Activated T-cell treated with anti-CD3 and anti-CD28 coated beads, Interleukin-2, amount 50 U/mL, for 72 hours (primary cell): ENCODE results near the gene UNC5B. TPM values are rescaled to one million over a fixed set of nuclear protein-coding genes. Genes with fewer than 3 reads are reported as not detected.

ENCODE experiments used
- ATAC-seq, 2 donors: fragments of 150-1000 bp; cut with Tn5 transposase; replicated peaks in 1 of 2; 2 replicates each; pipeline ENCODE4 v1.10.0; 2021; ENCODE audit warnings: moderate library complexity in 2 of 2, mild to moderate bottlenecking in 1 of 2
- DNase-seq, 2 donors: peaks; one replicate each; pipeline ENCODE4 v3.0.0; 2021 to 2022; ENCODE audit warnings: mixed read lengths in 1 of 2
- H3K27ac Mint-ChIP-seq: one replicate; pipeline ENCODE4 v1.8.0; 2022; ENCODE audit warnings: mild to moderate bottlenecking, moderate library complexity, mixed read lengths
- H3K27me3 Mint-ChIP-seq: one replicate; pipeline ENCODE4 v1.8.0; 2022; ENCODE audit warnings: low read depth, mixed read lengths
- H3K36me3 Mint-ChIP-seq, 2 donors: one replicate each; pipeline ENCODE4 v1.8.0; 2022; ENCODE audit warnings: mixed read lengths in 2 of 2, mild to moderate bottlenecking in 1 of 2; ENCODE audit not compliant: insufficient read depth in 2 of 2
- H3K4me1 Mint-ChIP-seq: one replicate; pipeline ENCODE4 v1.8.0; 2022; ENCODE audit warnings: low read depth, mixed read lengths
- H3K4me3 Mint-ChIP-seq, 2 donors: one replicate each; pipeline ENCODE4 v1.8.0; 2022; ENCODE audit warnings: mild to moderate bottlenecking in 2 of 2, mixed read lengths in 2 of 2, moderate library complexity in 2 of 2
- H3K9me3 Mint-ChIP-seq, 2 donors: one replicate each; pipeline ENCODE4 v1.8.0; 2022; ENCODE audit warnings: mixed read lengths in 2 of 2
- total RNA-seq, 2 donors: library from RNA; stranded (reverse); gene quantifications; one replicate each; pipeline ENCODE4 v1.2.3, GENCODE V29; 2022

Gene UNC5B
- total RNA-seq, 2 donors from 2014 or later, result 0.05 to 0.12 TPM

GRCh38 chr10:71325267-71325666 lies 112.9 kb downstream of the UNC5B start:
- H3K27ac Mint-ChIP-seq, result no peak overlapping the region
- H3K4me3 Mint-ChIP-seq, result no peak overlapping the region
- no peaks in the 10 kb centered on the region for H3K9me3 Mint-ChIP-seq
- peaks cover 2 to 7% of the 10 kb centered on the region in 2 donors for H3K36me3 Mint-ChIP-seq
- DNase-seq, result no peak
- peaks cover 20% of the 10 kb centered on the region for H3K4me1 Mint-ChIP-seq
- ATAC-seq, result no peak
- H3K27me3 Mint-ChIP-seq, result no peaks in the 10 kb centered on the region

- no peaks in the 10 kb centered on the region for H3K27me3 Mint-ChIP-seq
- peaks cover 2 to 7% of the 10 kb centered on the region in 2 donors for H3K36me3 Mint-ChIP-seq
- no peak overlapping the region for H3K4me3 Mint-ChIP-seq
- peaks cover 15% of the 10 kb centered on the region for H3K4me1 Mint-ChIP-seq
- ATAC-seq, result no peak
- no peak for DNase-seq
- H3K9me3 Mint-ChIP-seq, result no peaks in the 10 kb centered on the region
- no peak overlapping the region for H3K27ac Mint-ChIP-seq
These were observed 114.1 kb downstream of the UNC5B start for GRCh38 chr10:71326464-71326881.

GRCh38 chr10:71330789-71331404 lies 118.5 kb downstream of the UNC5B start:
- Mint-ChIP-seq H3K36me3 (no peaks in the 10 kb centered on the region), H3K4me1 (no peaks in the 10 kb centered on the region), H3K27ac (no peak overlapping the region), H3K27me3 (no peaks in the 10 kb centered on the region), H3K4me3 (no peak overlapping the region), H3K9me3 (no peaks in the 10 kb centered on the region)
- no peak for DNase-seq
- ATAC-seq, result no peak

GRCh38 chr10:71331736-71332135 lies 119.4 kb downstream of the UNC5B start:
- no peaks in the 10 kb centered on the region for H3K9me3 Mint-ChIP-seq
- no peak overlapping the region for H3K27ac Mint-ChIP-seq
- H3K27me3 Mint-ChIP-seq, result no peaks in the 10 kb centered on the region
- ATAC-seq (no peak), DNase-seq (no peak)
- H3K36me3 Mint-ChIP-seq, result no peaks in the 10 kb centered on the region
- H3K4me3 Mint-ChIP-seq, result no peak overlapping the region
- no peaks in the 10 kb centered on the region for H3K4me1 Mint-ChIP-seq

- H3K4me3 Mint-ChIP-seq, result no peak overlapping the region
- H3K27ac Mint-ChIP-seq, result no peak overlapping the region
- ATAC-seq (no peak), DNase-seq (no peak)
- H3K9me3 Mint-ChIP-seq, result no peaks in the 10 kb centered on the region
- H3K36me3 Mint-ChIP-seq, result no peaks in the 10 kb centered on the region
- H3K4me1 Mint-ChIP-seq, result no peaks in the 10 kb centered on the region
- no peaks in the 10 kb centered on the region for H3K27me3 Mint-ChIP-seq
These were observed 120.1 kb downstream of the UNC5B start for GRCh38 chr10:71332466-71332865.

- H3K36me3 Mint-ChIP-seq, result no peaks in the 10 kb centered on the region
- H3K4me3 Mint-ChIP-seq, result no peak overlapping the region
- no peak for ATAC-seq
- H3K9me3 Mint-ChIP-seq, result no peaks in the 10 kb centered on the region
- H3K27me3 Mint-ChIP-seq, result no peaks in the 10 kb centered on the region
- no peak for DNase-seq
- H3K4me1 Mint-ChIP-seq, result no peaks in the 10 kb centered on the region
- H3K27ac Mint-ChIP-seq, result no peak overlapping the region
These were observed 120.9 kb downstream of the UNC5B start for GRCh38 chr10:71333129-71333887.

- H3K27ac Mint-ChIP-seq, result no peak overlapping the region
- ATAC-seq, result no peak
- no peaks in the 10 kb centered on the region for H3K36me3 Mint-ChIP-seq
These were observed 121.9 kb downstream of the UNC5B start for GRCh38 chr10:71334221-71334791.

GRCh38 chr10:71335173-71335708 lies 122.9 kb downstream of the UNC5B start:
- H3K9me3 Mint-ChIP-seq, result no peaks in the 10 kb centered on the region
- DNase-seq (no peak), ATAC-seq (no peak)
- H3K36me3 Mint-ChIP-seq, result no peaks in the 10 kb centered on the region
- no peaks in the 10 kb centered on the region for H3K27me3 Mint-ChIP-seq
- no peaks in the 10 kb centered on the region for H3K4me1 Mint-ChIP-seq
- no peak overlapping the region for H3K27ac Mint-ChIP-seq
- no peak overlapping the region for H3K4me3 Mint-ChIP-seq

More at GRCh38 chr10:71334221-71334791, 121.9 kb downstream of the UNC5B start:
- no peak for DNase-seq
- no peak overlapping the region for H3K4me3 Mint-ChIP-seq
- no peaks in the 10 kb centered on the region for H3K9me3 Mint-ChIP-seq
- H3K27me3 Mint-ChIP-seq, result no peaks in the 10 kb centered on the region
- H3K4me1 Mint-ChIP-seq, result no peaks in the 10 kb centered on the region

- DNase-seq (no peak), ATAC-seq (no peak)
- Mint-ChIP-seq H3K27ac (no peak overlapping the region), H3K4me1 (no peaks in the 10 kb centered on the region), H3K27me3 (no peaks in the 10 kb centered on the region), H3K4me3 (no peak overlapping the region), H3K36me3 (no peaks in the 10 kb centered on the region), H3K9me3 (no peaks in the 10 kb centered on the region)
These were observed 124.3 kb downstream of the UNC5B start for GRCh38 chr10:71336632-71337031.

GRCh38 chr10:71337219-71337701 lies 124.9 kb downstream of the UNC5B start:
- DNase-seq, result no peak
- Mint-ChIP-seq H3K4me3 (no peak overlapping the region), H3K27me3 (no peaks in the 10 kb centered on the region), H3K4me1 (no peaks in the 10 kb centered on the region), H3K9me3 (no peaks in the 10 kb centered on the region), H3K36me3 (no peaks in the 10 kb centered on the region), H3K27ac (no peak overlapping the region)
- ATAC-seq, result no peak

- no peaks in the 10 kb centered on the region for H3K36me3 Mint-ChIP-seq
- no peak overlapping the region for H3K4me3 Mint-ChIP-seq
- no peak overlapping the region for H3K27ac Mint-ChIP-seq
- no peaks in the 10 kb centered on the region for H3K27me3 Mint-ChIP-seq
- ATAC-seq (no peak), DNase-seq (no peak)
- H3K9me3 Mint-ChIP-seq, result no peaks in the 10 kb centered on the region
- no peaks in the 10 kb centered on the region for H3K4me1 Mint-ChIP-seq
These were observed 126.5 kb downstream of the UNC5B start for GRCh38 chr10:71338728-71339495.

GRCh38 chr10:71339796-71340589 lies 127.6 kb downstream of the UNC5B start:
- Mint-ChIP-seq H3K9me3 (no peaks in the 10 kb centered on the region), H3K27me3 (no peaks in the 10 kb centered on the region), H3K27ac (no peak overlapping the region), H3K4me1 (no peaks in the 10 kb centered on the region), H3K36me3 (no peaks in the 10 kb centered on the region), H3K4me3 (no peak overlapping the region)
- no peak for DNase-seq
- no peak for ATAC-seq
